ENCODE measurements around the gene ARHGAP44. TPM values are rescaled to one million over a fixed set of nuclear protein-coding genes. Genes with fewer than 3 reads are reported as not detected.

Gene ARHGAP44
- total RNA-seq, 1 donor from 2014 or later = 6.9 TPM

DNA sequence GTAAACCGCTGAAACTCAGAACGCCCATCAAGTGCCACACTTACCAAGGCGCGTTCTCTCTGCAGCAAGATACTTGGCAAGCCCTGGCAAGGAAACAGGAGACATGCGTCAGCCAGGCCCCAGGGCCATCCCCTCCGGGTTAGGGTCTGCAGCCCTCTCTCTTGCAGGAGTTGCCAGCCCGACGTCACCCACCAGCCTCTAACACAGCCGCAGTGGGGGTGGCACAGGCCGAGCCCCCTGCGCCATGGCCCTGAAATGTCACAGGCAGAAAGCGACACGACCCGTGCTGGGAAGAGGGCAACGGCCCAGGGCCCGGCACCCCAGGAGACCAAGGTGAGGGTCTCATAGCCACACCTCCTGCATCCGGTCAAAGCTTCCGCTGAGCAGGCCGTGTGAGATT is 206.6 kb downstream of the ARHGAP44 start:
- intact Hi-C loops (cut with micrococcal nuclease) = no loop called here
- ChIA-PET POLR2A (no interaction called here), CTCF (no interaction called here)
- DNase-seq (no peak), ATAC-seq (ENCODE audit: low read depth) (no peak)
- Mint-ChIP-seq H3K27ac (no peak overlapping the region), H3K4me3 (no peak overlapping the region), H3K27me3 (no peaks in the 10 kb centered on the region), H3K36me3 (ENCODE audit: low read depth) (peaks cover 98% of the 10 kb centered on the region), H3K4me1 (no peaks in the 10 kb centered on the region), H3K9me3 (no peaks in the 10 kb centered on the region)
- TF ChIP-seq, protein P1, sequence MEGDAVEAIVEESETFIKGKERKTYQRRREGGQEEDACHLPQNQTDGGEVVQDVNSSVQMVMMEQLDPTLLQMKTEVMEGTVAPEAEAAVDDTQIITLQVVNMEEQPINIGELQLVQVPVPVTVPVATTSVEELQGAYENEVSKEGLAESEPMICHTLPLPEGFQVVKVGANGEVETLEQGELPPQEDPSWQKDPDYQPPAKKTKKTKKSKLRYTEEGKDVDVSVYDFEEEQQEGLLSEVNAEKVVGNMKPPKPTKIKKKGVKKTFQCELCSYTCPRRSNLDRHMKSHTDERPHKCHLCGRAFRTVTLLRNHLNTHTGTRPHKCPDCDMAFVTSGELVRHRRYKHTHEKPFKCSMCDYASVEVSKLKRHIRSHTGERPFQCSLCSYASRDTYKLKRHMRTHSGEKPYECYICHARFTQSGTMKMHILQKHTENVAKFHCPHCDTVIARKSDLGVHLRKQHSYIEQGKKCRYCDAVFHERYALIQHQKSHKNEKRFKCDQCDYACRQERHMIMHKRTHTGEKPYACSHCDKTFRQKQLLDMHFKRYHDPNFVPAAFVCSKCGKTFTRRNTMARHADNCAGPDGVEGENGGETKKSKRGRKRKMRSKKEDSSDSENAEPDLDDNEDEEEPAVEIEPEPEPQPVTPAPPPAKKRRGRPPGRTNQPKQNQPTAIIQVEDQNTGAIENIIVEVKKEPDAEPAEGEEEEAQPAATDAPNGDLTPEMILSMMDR (IDR thresholded peaks at IDR 0.05) = no peak

DNA sequence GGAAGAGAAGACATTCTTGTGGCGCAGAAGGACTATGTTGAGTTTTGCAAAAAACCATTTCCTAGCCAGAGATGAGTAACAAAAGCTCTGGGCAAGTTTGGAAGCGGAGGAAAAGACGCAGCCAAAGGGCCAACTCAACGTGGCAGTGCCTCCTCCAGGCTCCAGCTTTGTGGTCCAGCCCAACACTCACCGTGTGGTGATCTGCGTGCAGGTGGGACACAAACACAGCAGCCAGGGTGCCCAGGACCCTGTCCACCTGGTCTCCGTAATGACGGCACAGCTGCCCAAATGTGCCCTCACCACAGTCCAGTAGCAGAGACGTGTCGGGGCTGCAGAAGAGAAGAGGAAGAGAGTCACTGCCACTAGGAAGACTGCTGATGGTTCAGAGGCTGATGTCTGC is 207.1 kb downstream of the ARHGAP44 start:
- intact Hi-C loops (cut with micrococcal nuclease) = no loop called here
- ATAC-seq (ENCODE audit: low read depth) (no peak), DNase-seq (no peak)
- Mint-ChIP-seq H3K4me3 (no peak overlapping the region), H3K27ac (no peak overlapping the region), H3K27me3 (no peaks in the 10 kb centered on the region), H3K36me3 (ENCODE audit: low read depth) (peaks cover 97% of the 10 kb centered on the region), H3K4me1 (no peaks in the 10 kb centered on the region), H3K9me3 (no peaks in the 10 kb centered on the region)
- ChIA-PET CTCF (interaction anchor here (1.1 kb wide), 1 partner anchor 33 kb away, joined by 3 read pairs; no protein-coding TSS in a partner anchor), POLR2A (no interaction called here)
- TF ChIP-seq, protein P1 (IDR thresholded peaks at IDR 0.05) = no peak

DNA sequence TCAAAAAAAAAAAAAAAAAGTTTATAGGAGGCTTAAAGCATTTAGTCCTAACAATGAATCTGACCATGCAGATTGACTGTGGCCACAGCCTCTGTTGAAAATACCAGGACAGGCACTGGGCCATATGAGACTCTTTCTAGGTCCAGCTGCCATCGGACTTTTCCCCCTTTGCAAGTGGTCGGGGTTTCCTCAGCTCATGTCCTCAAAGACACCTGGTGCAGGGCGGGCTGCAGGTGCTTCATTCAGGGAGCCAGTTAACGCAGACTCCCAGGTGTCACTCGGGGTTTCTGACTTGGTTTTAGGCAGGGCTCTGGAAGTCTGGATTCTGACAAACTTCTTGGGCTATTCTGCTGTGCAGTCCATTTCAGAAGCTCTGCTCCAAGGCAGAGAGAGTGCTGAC is 207.6 kb downstream of the ARHGAP44 start:
- H3K9me3 Mint-ChIP-seq = no peaks in the 10 kb centered on the region
- peaks cover 91% of the 10 kb centered on the region for H3K36me3 Mint-ChIP-seq (ENCODE audit: low read depth)
- intact Hi-C loops (cut with micrococcal nuclease) = no loop called here
- no peak for DNase-seq
- TF ChIP-seq, protein P1 (IDR thresholded peaks at IDR 0.05) = no peak
- no peak for ATAC-seq (ENCODE audit: low read depth)
- no peaks in the 10 kb centered on the region for H3K4me1 Mint-ChIP-seq
- no peak overlapping the region for H3K4me3 Mint-ChIP-seq
- POLR2A ChIA-PET = no interaction called here
- CTCF ChIA-PET = interaction anchor here (1.1 to 1.3 kb wide), 2 partner anchors 12 to 33 kb away, joined by 3 read pairs; no protein-coding TSS in a partner anchor
- H3K27ac Mint-ChIP-seq = no peak overlapping the region
- no peaks in the 10 kb centered on the region for H3K27me3 Mint-ChIP-seq

DNA sequence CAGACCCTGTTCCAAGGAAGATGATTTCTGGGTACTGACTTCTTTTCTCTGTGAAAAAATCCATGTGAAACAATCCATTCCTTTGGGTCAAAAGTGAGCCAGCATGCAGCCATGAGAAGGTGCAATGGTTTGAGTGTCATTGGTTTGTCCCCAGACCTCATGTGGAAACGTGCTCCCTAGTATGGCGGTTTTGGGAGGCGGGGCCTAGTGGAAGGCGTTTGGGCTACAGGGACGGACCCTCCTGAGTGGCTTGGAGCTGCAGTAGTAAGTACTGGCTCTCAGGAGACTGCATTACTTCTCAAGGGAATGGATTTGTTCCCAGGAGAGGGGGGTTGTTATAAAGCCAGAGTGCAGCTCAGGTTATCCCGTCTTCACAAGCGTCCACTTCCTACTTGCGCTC is 209.2 kb downstream of the ARHGAP44 start:
- POLR2A ChIA-PET = no interaction called here
- DNase-seq = no peak
- no peak for ATAC-seq (ENCODE audit: low read depth)
- CTCF ChIA-PET = interaction anchor here (1.3 kb wide), 1 partner anchor 10 kb away, joined by 3 read pairs; no protein-coding TSS in a partner anchor
- TF ChIP-seq, protein P1 (IDR thresholded peaks at IDR 0.05) = no peak
- Mint-ChIP-seq H3K9me3 (no peaks in the 10 kb centered on the region), H3K4me1 (no peaks in the 10 kb centered on the region), H3K27ac (no peak overlapping the region), H3K4me3 (no peak overlapping the region), H3K36me3 (ENCODE audit: low read depth) (peaks cover 76% of the 10 kb centered on the region), H3K27me3 (no peaks in the 10 kb centered on the region)
- intact Hi-C loops (cut with micrococcal nuclease) = no loop called here

DNA sequence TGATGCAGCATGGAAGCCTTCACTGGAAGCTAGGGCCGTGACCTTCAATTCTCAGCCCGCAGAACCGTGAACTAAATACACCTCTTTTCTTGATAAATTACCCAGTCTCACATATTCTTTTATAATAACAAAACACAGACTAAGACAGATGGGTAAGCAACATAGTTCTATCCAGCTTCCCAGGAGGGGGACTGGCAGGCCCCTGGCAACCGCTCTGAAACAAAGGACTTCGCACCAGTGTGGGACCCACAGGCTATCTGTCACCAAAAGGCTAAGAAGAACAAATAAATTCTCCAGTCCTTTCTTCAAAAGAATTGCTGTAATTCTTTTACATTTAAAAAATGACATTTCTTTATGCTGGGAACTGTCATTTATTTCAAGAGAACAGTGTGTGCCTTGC is 209.6 kb downstream of the ARHGAP44 start:
- no peak for DNase-seq
- no peak overlapping the region for H3K27ac Mint-ChIP-seq
- H3K4me1 Mint-ChIP-seq = no peaks in the 10 kb centered on the region
- intact Hi-C loops (cut with micrococcal nuclease) = no loop called here
- no peaks in the 10 kb centered on the region for H3K27me3 Mint-ChIP-seq
- peaks cover 75% of the 10 kb centered on the region for H3K36me3 Mint-ChIP-seq (ENCODE audit: low read depth)
- ChIA-PET CTCF (no interaction called here), POLR2A (no interaction called here)
- ATAC-seq (ENCODE audit: low read depth) = no peak
- H3K4me3 Mint-ChIP-seq = no peak overlapping the region
- TF ChIP-seq, protein P1 (IDR thresholded peaks at IDR 0.05) = no peak
- H3K9me3 Mint-ChIP-seq = no peaks in the 10 kb centered on the region
